GM13976 (cell line): ENCODE data around the gene DCST1.

Source experiments
- DNase-seq: peaks from one replicate; pipeline ENCODE4 v3.0.0; 2012; ENCODE audit warnings: low spot score
- in situ Hi-C: fragments of 300-500 bp; cut with MboI; formaldehyde crosslinking; loops from one replicate; pipeline ENCODE4 v1.12.0; 2022; ENCODE audit warnings: low sequenced_read_pairs, mixed read lengths, inconsistent platforms; ENCODE audit not compliant: unreplicated experiment
- TF ChIP-seq, protein P1 (sequence below): IDR thresholded peaks from 2 replicates; pipeline ENCODE4 v1.5.1; 2012; ENCODE audit warnings: borderline replicate concordance, mild to moderate bottlenecking; ENCODE audit not compliant: insufficient read depth; ENCODE audit errors: extremely low read depth, missing control alignments, control extremely low read depth

Gene DCST1

DNA sequence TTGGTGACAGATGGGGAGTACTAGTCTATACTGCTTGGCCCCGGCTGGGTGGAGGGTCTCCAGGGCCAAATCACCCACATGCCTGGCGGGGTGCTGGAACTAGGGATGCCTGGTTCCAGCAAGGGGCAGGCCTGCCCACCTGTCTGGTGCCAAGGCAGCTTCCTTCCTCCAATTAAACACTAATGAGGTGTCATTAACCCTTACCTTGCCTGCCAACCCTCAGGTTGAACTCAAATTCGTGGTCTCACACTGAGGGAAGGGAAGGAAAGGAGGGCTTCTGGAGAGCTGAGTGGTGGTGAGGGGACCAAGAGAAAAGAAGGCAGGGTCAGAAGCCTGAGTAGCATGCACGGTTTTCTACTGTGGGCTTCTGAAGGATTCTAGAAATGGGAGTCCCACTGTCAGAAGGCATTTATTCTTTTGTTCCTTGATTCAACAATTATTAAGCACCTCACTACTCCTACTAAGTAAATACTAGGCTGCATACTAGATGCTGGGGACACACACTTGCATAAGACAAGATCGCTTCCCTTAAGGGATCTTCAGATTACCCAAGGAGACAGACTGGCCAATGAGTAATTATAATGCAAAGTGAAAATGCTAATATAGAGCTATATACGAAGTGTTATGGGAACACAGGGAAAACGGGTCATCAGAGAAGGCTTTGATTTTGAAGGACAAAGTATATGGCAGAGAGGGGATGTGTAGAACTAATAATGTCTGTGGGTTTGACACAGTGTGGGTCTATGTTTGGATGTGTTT is 39.1 kb downstream of the DCST1 start:
- in situ Hi-C loops = loop anchor here (25.0 kb wide), 1 partner anchor 510 kb away; the partner anchor contains the start of genes CHRNB2 and UBE2Q1
- TF ChIP-seq, protein P1, sequence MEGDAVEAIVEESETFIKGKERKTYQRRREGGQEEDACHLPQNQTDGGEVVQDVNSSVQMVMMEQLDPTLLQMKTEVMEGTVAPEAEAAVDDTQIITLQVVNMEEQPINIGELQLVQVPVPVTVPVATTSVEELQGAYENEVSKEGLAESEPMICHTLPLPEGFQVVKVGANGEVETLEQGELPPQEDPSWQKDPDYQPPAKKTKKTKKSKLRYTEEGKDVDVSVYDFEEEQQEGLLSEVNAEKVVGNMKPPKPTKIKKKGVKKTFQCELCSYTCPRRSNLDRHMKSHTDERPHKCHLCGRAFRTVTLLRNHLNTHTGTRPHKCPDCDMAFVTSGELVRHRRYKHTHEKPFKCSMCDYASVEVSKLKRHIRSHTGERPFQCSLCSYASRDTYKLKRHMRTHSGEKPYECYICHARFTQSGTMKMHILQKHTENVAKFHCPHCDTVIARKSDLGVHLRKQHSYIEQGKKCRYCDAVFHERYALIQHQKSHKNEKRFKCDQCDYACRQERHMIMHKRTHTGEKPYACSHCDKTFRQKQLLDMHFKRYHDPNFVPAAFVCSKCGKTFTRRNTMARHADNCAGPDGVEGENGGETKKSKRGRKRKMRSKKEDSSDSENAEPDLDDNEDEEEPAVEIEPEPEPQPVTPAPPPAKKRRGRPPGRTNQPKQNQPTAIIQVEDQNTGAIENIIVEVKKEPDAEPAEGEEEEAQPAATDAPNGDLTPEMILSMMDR = no peak
- DNase-seq = no peak

DNA sequence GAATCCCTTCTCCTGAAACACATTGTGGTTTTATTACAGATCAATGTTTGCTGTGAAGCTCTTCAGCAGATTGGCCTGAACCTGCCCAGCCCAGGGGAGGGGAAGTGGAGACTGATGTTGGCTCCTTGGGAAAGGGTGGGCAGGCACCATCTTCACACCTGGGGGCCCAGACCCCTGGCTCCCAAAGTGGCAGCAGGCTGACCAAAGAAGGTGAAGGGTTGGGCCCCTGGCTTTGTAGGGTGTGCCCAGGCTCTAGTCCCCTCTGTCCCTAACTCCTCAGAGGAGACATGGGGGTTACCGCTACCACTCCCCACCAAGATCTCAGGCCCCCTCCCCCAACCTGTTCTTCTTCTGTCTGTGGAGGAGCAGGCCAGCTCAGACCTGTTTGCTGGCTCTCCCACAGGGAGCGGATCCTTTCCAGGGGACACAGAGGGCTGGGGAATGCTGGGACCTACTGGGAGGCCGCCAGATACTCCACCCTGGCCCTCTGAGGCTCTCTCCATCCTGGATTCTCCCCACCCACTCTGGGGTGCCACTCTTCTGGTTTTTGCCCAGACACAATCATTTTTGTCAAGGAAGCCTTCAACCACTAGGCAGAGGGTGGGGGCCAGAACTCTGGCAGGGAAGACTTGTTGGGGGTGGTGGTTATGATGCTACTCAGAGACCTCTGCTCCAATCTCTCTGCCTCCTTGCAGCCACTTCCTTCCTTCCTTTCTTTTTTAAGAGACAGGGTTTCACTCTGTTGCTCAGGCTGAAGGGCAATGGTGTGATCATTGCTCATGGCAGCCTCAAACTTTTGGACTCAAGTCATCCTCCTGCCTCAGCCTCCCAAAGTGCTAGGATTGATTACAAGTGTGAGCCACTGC is 40.0 kb downstream of the DCST1 start:
- in situ Hi-C loops = loop anchor here (25.0 kb wide), 1 partner anchor 511 kb away; the partner anchor contains the start of genes CHRNB2 and UBE2Q1
- TF ChIP-seq, protein P1 = no peak
- DNase-seq = no peak

DNA sequence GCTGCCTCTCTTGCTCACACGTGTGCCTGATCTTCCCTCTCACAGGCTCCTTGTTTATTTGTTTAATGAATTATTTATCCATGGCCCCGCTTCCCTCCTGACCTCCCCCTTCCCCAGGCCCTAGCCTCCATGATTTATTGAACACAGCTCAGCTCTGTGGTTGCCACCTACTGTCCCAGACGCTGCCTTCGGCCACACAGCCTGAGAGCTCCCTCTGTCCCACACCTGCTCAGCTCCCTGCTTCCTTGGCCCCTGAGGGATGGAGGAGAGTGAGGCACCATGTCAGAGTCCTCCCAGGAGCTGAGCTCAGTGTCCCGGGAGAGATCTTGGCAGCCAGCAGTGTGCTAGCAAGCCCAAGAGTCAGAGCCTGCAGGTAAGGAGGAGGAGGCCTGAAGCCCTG is 41.9 kb downstream of the DCST1 start:
- in situ Hi-C loops = no loop called here
- no peak for DNase-seq
- TF ChIP-seq, protein P1 = no peak

DNA sequence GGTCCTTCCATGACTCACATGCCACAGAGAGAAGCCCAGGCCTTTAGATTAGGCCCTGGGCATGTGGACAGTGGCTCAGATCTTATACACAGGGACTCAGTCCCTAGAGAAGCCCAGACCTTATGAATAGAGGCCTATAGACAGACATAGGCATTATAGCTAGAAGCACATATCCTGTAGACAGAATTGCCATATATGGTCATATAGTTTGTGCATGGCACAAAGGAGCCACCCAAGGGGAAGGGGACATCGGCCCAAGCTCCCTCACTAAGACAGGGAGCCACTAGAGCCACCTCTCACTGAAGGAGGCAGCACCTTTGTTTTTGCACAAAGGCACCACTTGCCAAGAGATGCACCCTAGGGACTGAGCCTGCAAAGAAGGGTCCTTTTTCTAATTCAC is 42.7 kb downstream of the DCST1 start:
- in situ Hi-C loops = no loop called here
- no peak for DNase-seq
- TF ChIP-seq, protein P1 = no peak

DNA sequence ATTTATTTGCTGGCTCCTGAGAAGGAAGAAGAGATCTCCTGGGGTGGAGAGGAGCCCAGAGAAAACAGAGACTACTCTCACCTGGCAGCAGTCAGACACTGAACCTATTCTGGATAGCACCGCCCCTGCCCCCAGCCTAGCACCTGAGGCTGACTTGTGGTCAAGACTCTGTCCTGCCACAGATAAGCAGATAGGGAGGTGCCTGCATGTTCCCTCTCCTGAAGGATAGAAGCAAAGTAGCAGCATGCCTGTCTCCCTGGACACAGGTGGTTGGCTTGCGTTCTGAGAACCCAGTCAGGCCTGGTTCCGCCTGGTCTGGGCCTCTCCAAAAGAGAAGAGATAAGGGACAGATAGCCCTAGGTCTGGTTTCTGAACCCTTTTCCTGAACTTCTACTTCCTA is 43.7 kb downstream of the DCST1 start:
- TF ChIP-seq, protein P1 = no peak
- in situ Hi-C loops = no loop called here
- no peak for DNase-seq

DNA sequence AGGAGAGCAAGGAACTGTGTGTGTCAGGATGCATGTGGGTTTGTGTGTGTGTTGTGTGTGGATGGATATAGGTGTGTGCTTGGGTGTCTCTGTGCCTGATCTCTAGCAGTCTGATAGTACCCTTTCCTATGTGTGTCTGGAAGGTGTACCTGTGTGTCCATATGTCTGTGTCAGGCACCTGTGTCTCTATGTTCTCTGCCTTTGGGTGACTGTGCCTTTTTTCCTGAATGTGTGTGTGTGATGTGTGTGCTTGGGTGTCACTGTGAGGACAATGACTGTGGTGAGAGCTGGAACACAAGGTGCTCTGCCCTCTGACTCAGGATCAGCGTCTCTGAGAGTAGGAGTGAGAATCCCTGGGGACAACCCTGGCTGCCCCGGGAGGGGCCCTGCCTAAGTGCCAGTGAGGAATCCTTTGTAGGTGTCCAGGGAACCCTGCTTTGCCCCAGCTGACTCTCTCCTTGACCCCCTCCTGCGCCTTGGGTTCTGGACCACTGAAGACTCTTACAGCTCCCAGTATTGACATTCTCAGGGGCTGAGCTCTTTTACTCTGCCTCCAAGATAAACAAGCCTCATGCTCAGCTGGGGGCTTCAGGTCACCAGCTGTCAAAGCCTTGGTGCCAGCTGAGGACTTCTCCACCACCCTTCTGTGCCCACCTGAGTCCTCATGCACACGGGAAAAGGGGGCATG is 44.3 kb downstream of the DCST1 start:
- in situ Hi-C loops = no loop called here
- DNase-seq = no peak
- TF ChIP-seq, protein P1 = no peak
